IMR-90 (cell line): ENCODE data around the gene CCL11. TPM values are rescaled to one million over a fixed set of nuclear protein-coding genes. Genes with fewer than 3 reads are reported as not detected.

Source experiments
- ATAC-seq: fragments of 200-7000 bp; cut with Tn5 transposase; 2 replicates; pipeline ENCODE4 v1.9.1; 2020; ENCODE audit warnings: low read depth, mild to moderate bottlenecking, moderate library complexity
- BruUV-seq: library from RNA; stranded (reverse); fragments of 400-500 nt; replicated peaks from 2 replicates; lab custom pipeline; 2021; lab: Mats Ljungman, UMichigan
- CTCF ChIA-PET: fragments of 300-600 bp; formaldehyde crosslinking; extraction: SDS; loops from one replicate; lab custom pipeline; 2021; ENCODE audit warnings: antibody characterized with exemption; lab: Yijun Ruan, JAX
- POLR2A ChIA-PET: fragments of 300-600 bp; sonication (Branson Sonifier 250); formaldehyde crosslinking; loops from one replicate; lab custom pipeline; 2022; ENCODE audit warnings: antibody characterized with exemption; ENCODE audit not compliant: unreplicated experiment; lab: Charles Lee
- DNase-seq: peaks from one replicate; pipeline ENCODE4 v3.0.0; 2013
- H2AFZ ChIP-seq: replicated peaks from 2 replicates; pipeline ENCODE3; 2013; ENCODE audit warnings: low read length, mild to moderate bottlenecking; ENCODE audit not compliant: poor library complexity
- H2AK5ac ChIP-seq: 2 replicates; pipeline ENCODE4 v1.6.1; 2013; ENCODE audit warnings: low read depth, low read length, inconsistent platforms
- H2AK9ac ChIP-seq: replicated peaks from 2 replicates; pipeline ENCODE3; 2013; ENCODE audit warnings: mild to moderate bottlenecking, low read depth, low read length, moderate library complexity; ENCODE audit not compliant: poor library complexity
- H2BK120ac ChIP-seq: 2 replicates; pipeline ENCODE4 v1.6.1; 2013; ENCODE audit warnings: low read depth, low read length, inconsistent platforms
- H2BK15ac ChIP-seq: 3 replicates; pipeline ENCODE4 v1.6.1; 2013; ENCODE audit warnings: low read depth, low read length, inconsistent platforms
- H2BK20ac ChIP-seq: 2 replicates; pipeline ENCODE4 v1.6.1; 2013; ENCODE audit warnings: low read depth, mild to moderate bottlenecking, inconsistent platforms, low read length, moderate library complexity
- H2BK5ac ChIP-seq: 2 replicates; pipeline ENCODE4 v1.6.1; 2013; ENCODE audit warnings: mild to moderate bottlenecking, low read depth, low read length, inconsistent platforms; ENCODE audit not compliant: poor library complexity, severe bottlenecking
- H3K14ac ChIP-seq: replicated peaks from 2 replicates; pipeline ENCODE4 v1.6.1; 2013; ENCODE audit warnings: low read depth, low read length, inconsistent platforms
- H3K18ac ChIP-seq: 2 replicates; pipeline ENCODE4 v1.6.1; 2013; ENCODE audit warnings: low read depth, low read length, control low read depth
- H3K23ac ChIP-seq: 2 replicates; pipeline ENCODE4 v1.6.1; 2013; ENCODE audit warnings: low read depth, low read length, inconsistent platforms
- H3K27ac ChIP-seq: 2 replicates; pipeline ENCODE4 v1.5.1; 2013; ENCODE audit warnings: mild to moderate bottlenecking, control low read depth, low read length; ENCODE audit not compliant: insufficient read depth
- H3K27me3 ChIP-seq: 2 replicates; pipeline ENCODE4 v1.6.1; 2013; ENCODE audit warnings: low read length; ENCODE audit not compliant: control insufficient read depth, insufficient read depth
- H3K36me3 ChIP-seq: 2 replicates; pipeline ENCODE4 v1.6.1; 2013; ENCODE audit warnings: low read length, mixed read lengths; ENCODE audit not compliant: control insufficient read depth, insufficient read depth
- H3K4ac ChIP-seq: 2 replicates; pipeline ENCODE4 v1.6.1; 2013; ENCODE audit warnings: low read depth, low read length, inconsistent platforms
- H3K4me1 ChIP-seq: 2 replicates; pipeline ENCODE4 v1.6.1; 2013; ENCODE audit warnings: low read length, mixed read lengths; ENCODE audit not compliant: control insufficient read depth, insufficient read depth
- H3K4me2 ChIP-seq: 2 replicates; pipeline ENCODE4 v1.6.1; 2013; ENCODE audit warnings: low read depth, mild to moderate bottlenecking, control low read depth, low read length, moderate library complexity
- H3K4me3 ChIP-seq: 2 replicates; pipeline ENCODE4 v1.5.1; 2013; ENCODE audit warnings: low read depth, mild to moderate bottlenecking, control low read depth, low read length, moderate library complexity; ENCODE audit not compliant: insufficient read depth
- H3K56ac ChIP-seq: 2 replicates; pipeline ENCODE4 v1.6.1; 2013; ENCODE audit warnings: low read length, inconsistent platforms; ENCODE audit not compliant: insufficient read depth; ENCODE audit errors: extremely low read depth
- H3K79me1 ChIP-seq, 2 experiments: 2 replicates each; pipeline ENCODE4 v1.6.1; 2013; ENCODE audit warnings: low read length in 2 of 2, inconsistent platforms in 1 of 2, low read depth in 1 of 2
- H3K9ac ChIP-seq: 2 replicates; pipeline ENCODE4 v1.6.1; 2013; ENCODE audit warnings: low read depth, low read length, control low read depth
- H3K9me1 ChIP-seq: 2 replicates; pipeline ENCODE4 v1.6.1; 2013; ENCODE audit warnings: low read length, inconsistent platforms; ENCODE audit not compliant: insufficient read depth
- H3K9me3 ChIP-seq: 2 replicates; pipeline ENCODE4 v1.6.1; 2013; ENCODE audit warnings: low read length; ENCODE audit not compliant: control insufficient read depth, insufficient read depth
- H4K20me1 ChIP-seq: 2 replicates; pipeline ENCODE4 v1.6.1; 2013; ENCODE audit warnings: low read length, inconsistent platforms; ENCODE audit not compliant: insufficient read depth
- H4K5ac ChIP-seq: 2 replicates; pipeline ENCODE4 v1.6.1; 2013; ENCODE audit warnings: mild to moderate bottlenecking, low read depth, low read length, control low read depth
- H4K8ac ChIP-seq, 2 experiments: 2 replicates each; pipeline ENCODE4 v1.6.1; 2013; ENCODE audit warnings: low read depth in 2 of 2, low read length in 2 of 2, control low read depth in 1 of 2, inconsistent platforms in 1 of 2
- H4K91ac ChIP-seq: 2 replicates; pipeline ENCODE4 v1.6.1; 2013; ENCODE audit warnings: low read depth, low read length, inconsistent platforms; ENCODE audit not compliant: insufficient read depth
- BHLHE40 ChIP-seq: fragments of 150-350 bp; IDR thresholded peaks from 2 replicates; pipeline ENCODE4 v1.6.1; 2016; ENCODE audit warnings: mild to moderate bottlenecking, low read depth, low read length
- FOS ChIP-seq: fragments of 150-350 bp; IDR thresholded peaks from 2 replicates; pipeline ENCODE4 v1.6.1; 2016; ENCODE audit warnings: low read depth, low read length
- MAFK ChIP-seq: IDR thresholded peaks from 2 replicates; pipeline ENCODE4 v1.6.1; 2012; ENCODE audit warnings: low read depth, low read length, improper control_type of control experiment
- NFE2L2 ChIP-seq: fragments of 150-350 bp; IDR thresholded peaks from 2 replicates; pipeline ENCODE4 v1.6.1; 2016; ENCODE audit warnings: low read depth, mild to moderate bottlenecking, low read length
- POLR2A ChIP-seq: IDR thresholded peaks from 2 replicates; pipeline ENCODE4 v1.6.1; 2012; ENCODE audit warnings: mild to moderate bottlenecking, low read depth, low read length
- RCOR1 ChIP-seq: IDR thresholded peaks from 2 replicates; pipeline ENCODE4 v1.6.1; 2012; ENCODE audit warnings: mild to moderate bottlenecking, low read length, improper control_type of control experiment; ENCODE audit not compliant: insufficient replicate concordance
- RFX5 ChIP-seq: IDR thresholded peaks from 2 replicates; pipeline ENCODE4 v1.8.0; 2012; ENCODE audit warnings: low read depth, mild to moderate bottlenecking, low read length, moderate library complexity
- SMC3 ChIP-seq: fragments of 150-350 bp; IDR thresholded peaks from 2 replicates; pipeline ENCODE4 v1.6.1; 2016; ENCODE audit warnings: low read depth, mild to moderate bottlenecking, antibody characterized with exemption, low read length, moderate library complexity
- WGBS, 2 experiments: methylation state at CpG; one replicate each; pipeline versions ENCODE4 v1.1.5 to v1.1.7; 2013; ENCODE audit warnings: missing lambda C conversion rate in 2 of 2; ENCODE audit not compliant: insufficient read length in 1 of 2; ENCODE audit errors: extremely low coverage in 2 of 2; 5-methylcytosine and 5-hydroxymethylcytosine counted together
- dilution Hi-C: fragments of 300-500 bp; cut with HindIII; formaldehyde crosslinking; loops from one replicate; pipeline ENCODE4 v1.14.3; 2018; ENCODE audit warnings: low sequenced_read_pairs; ENCODE audit not compliant: unreplicated experiment
- in situ Hi-C: fragments of 300-500 bp; cut with MboI; formaldehyde crosslinking; loops from 3 replicates; pipeline ENCODE4 v1.14.3; 2019; ENCODE audit warnings: low sequenced_read_pairs, inconsistent platforms, mixed read lengths
- intact Hi-C: fragments of 100-400 bp; cut with micrococcal nuclease; formaldehyde crosslinking; loops from 2 replicates; pipeline ENCODE4 v1.10.0; 2022
- polyA plus RNA-seq, 3 experiments: library from polyadenylated mRNA; depleted of rRNA; stranded (reverse); fragments of >200 nt; gene quantifications; 2 replicates each; pipeline ENCODE4 v1.2.3, GENCODE V29; 2012; ENCODE audit warnings: low replicate concordance in 1 of 3
- total RNA-seq: library from RNA; depleted of rRNA; stranded (reverse); fragments of >200 nt; gene quantifications from 2 replicates; pipeline ENCODE4 v1.2.3, GENCODE V29; 2012
- TF ChIP-seq, protein P1 (sequence below): conservative IDR thresholded peaks from 2 replicates; pipeline ENCODE4 v1.5.1; 2012; ENCODE audit warnings: mild to moderate bottlenecking, low read depth, low read length, improper control_type of control experiment
- TF ChIP-seq, protein P2 (sequence below): fragments of 150-350 bp; IDR thresholded peaks from 2 replicates; pipeline ENCODE4 v1.6.1; 2016; ENCODE audit warnings: low read depth, mild to moderate bottlenecking, low read length, moderate library complexity, borderline replicate concordance
- TF ChIP-seq, protein P3 (sequence below): fragments of 150-350 bp; IDR thresholded peaks from 2 replicates; pipeline ENCODE4 v1.6.1; 2017; ENCODE audit warnings: mild to moderate bottlenecking, antibody characterized with exemption, low read length, low read depth

The CCL11 gene
- total and polyA plus RNA-seq, 2 of the 4 experiments (the other 2 are of a cell fraction): not detected

DNA sequence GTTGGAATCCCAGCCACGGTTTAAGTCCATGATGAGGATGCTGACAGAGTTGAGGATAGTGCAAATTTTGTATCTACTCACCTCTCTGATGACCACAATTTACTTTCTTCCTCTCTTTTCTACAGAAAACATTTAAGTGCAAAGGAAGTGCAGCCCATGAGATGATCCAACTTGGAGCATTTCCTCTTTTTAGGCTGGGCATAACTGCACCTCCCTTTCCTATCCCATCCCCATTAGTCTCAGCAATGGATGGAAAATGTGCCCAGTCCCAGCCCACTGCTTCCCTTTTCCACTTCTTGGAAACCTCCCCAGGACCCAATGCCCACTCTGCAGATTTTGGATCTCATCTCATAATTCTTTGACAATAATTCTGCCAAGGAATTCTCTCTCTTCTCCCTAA lies 17.1 kb downstream of the CCL11 start:
- H2BK120ac ChIP-seq: no peak overlapping the region
- ChIA-PET CTCF (interaction anchor here (1.0 to 2.4 kb wide), 3 partner anchors 25 to 102 kb away, joined by 3 to 9 read pairs (median 3); no protein-coding TSS in a partner anchor), POLR2A (interaction anchor here (1.3 kb wide), 1 partner anchor 50 kb away, joined by 3 read pairs; no protein-coding TSS in a partner anchor)
- H4K8ac ChIP-seq: no peak overlapping the region
- H3K9ac ChIP-seq: no peak overlapping the region
- no peak overlapping the region for H2AK5ac ChIP-seq
- no peak overlapping the region for H2BK15ac ChIP-seq
- no peak overlapping the region for H3K14ac ChIP-seq
- peaks cover 14% of the 10 kb centered on the region for H3K9me1 ChIP-seq
- H3K23ac ChIP-seq: no peak overlapping the region
- DNase-seq (no peak), ATAC-seq (no peak)
- no peak overlapping the region for H2AFZ ChIP-seq
- no peak overlapping the region for H3K27ac ChIP-seq
- no TSS peak for BruUV-seq
- WGBS, 2 experiments: no CpG with 5 or more reads among the region's 1 CpG
- dilution Hi-C loops: no loop called here
- no peaks in the 10 kb centered on the region for H3K36me3 ChIP-seq
- no peaks in the 10 kb centered on the region for H4K20me1 ChIP-seq
- no peak overlapping the region for H2BK5ac ChIP-seq
- H4K91ac ChIP-seq: no peak overlapping the region
- peak overlapping the region; percentile 39; the same call in 1 of the 2 replicates for H2BK20ac ChIP-seq
- H3K79me1 ChIP-seq: no peaks in the 10 kb centered on the region
- TF ChIP-seq POLR2A (no peak), SMC3 (no peak), BHLHE40 (no peak), MAFK (no peak), FOS (no peak), RFX5 (no peak), RCOR1 (no peak), NFE2L2 (no peak)
- TF ChIP-seq, protein P1, sequence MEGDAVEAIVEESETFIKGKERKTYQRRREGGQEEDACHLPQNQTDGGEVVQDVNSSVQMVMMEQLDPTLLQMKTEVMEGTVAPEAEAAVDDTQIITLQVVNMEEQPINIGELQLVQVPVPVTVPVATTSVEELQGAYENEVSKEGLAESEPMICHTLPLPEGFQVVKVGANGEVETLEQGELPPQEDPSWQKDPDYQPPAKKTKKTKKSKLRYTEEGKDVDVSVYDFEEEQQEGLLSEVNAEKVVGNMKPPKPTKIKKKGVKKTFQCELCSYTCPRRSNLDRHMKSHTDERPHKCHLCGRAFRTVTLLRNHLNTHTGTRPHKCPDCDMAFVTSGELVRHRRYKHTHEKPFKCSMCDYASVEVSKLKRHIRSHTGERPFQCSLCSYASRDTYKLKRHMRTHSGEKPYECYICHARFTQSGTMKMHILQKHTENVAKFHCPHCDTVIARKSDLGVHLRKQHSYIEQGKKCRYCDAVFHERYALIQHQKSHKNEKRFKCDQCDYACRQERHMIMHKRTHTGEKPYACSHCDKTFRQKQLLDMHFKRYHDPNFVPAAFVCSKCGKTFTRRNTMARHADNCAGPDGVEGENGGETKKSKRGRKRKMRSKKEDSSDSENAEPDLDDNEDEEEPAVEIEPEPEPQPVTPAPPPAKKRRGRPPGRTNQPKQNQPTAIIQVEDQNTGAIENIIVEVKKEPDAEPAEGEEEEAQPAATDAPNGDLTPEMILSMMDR: no peak
- TF ChIP-seq, protein P2, sequence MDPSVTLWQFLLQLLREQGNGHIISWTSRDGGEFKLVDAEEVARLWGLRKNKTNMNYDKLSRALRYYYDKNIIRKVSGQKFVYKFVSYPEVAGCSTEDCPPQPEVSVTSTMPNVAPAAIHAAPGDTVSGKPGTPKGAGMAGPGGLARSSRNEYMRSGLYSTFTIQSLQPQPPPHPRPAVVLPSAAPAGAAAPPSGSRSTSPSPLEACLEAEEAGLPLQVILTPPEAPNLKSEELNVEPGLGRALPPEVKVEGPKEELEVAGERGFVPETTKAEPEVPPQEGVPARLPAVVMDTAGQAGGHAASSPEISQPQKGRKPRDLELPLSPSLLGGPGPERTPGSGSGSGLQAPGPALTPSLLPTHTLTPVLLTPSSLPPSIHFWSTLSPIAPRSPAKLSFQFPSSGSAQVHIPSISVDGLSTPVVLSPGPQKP: no peak
- TF ChIP-seq, protein P3, sequence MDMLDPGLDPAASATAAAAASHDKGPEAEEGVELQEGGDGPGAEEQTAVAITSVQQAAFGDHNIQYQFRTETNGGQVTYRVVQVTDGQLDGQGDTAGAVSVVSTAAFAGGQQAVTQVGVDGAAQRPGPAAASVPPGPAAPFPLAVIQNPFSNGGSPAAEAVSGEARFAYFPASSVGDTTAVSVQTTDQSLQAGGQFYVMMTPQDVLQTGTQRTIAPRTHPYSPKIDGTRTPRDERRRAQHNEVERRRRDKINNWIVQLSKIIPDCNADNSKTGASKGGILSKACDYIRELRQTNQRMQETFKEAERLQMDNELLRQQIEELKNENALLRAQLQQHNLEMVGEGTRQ: no peak
- in situ Hi-C loops: no loop called here
- no peak overlapping the region for H3K4ac ChIP-seq
- no peaks in the 10 kb centered on the region for H3K27me3 ChIP-seq
- H3K4me1 ChIP-seq: peaks cover 22% of the 10 kb centered on the region
- no peak overlapping the region for H2AK9ac ChIP-seq
- no peak overlapping the region for H3K4me3 ChIP-seq
- no peak overlapping the region for H3K18ac ChIP-seq
- intact Hi-C loops: no loop called here
- H4K5ac ChIP-seq: no peak overlapping the region
- no peak overlapping the region for H3K4me2 ChIP-seq
- no peaks in the 10 kb centered on the region for H3K9me3 ChIP-seq
- H3K56ac ChIP-seq: no peak overlapping the region
